Gastroesophageal sphincter (tissue), 3 donors: ENCODE results near the gene EPO.

Source experiments
- CTCF ChIP-seq, 4 experiments: fragments of 200-600 bp in 2 of 4; fragments of 450-650 bp in 2 of 4; sonication (generic) in 1 of 4; IDR thresholded peaks; one replicate each; pipeline ENCODE4 v1.5.1; 2017 to 2019; ENCODE audit warnings: antibody characterized with exemption in 4 of 4, mild to moderate bottlenecking in 2 of 4, moderate library complexity in 2 of 4
- POLR2A ChIP-seq, 2 donors: fragments of 450-650 bp; IDR thresholded peaks; one replicate each; pipeline ENCODE4 v1.6.1; 2017; ENCODE audit warnings: antibody characterized with exemption in 2 of 2, mild to moderate bottlenecking in 2 of 2, moderate library complexity in 1 of 2
- POLR2AphosphoS5 ChIP-seq: sonication (generic); formaldehyde crosslinking; IDR thresholded peaks from one replicate; pipeline ENCODE4 v1.6.1; 2017; ENCODE audit warnings: antibody characterized with exemption

- TF ChIP-seq CTCF (IDR thresholded peaks at IDR 0.05) (no peak), POLR2A (IDR thresholded peaks at IDR 0.05) (no peak), POLR2AphosphoS5 (no peak)
Measured at GRCh38 chr7:100692578-100692961, 27.7 kb upstream of the EPO start.
